Middle frontal gyrus (tissue), 1 donor: ENCODE results near the gene PARD3B.

Source experiments
- DNase-seq: peaks from one replicate; pipeline ENCODE4 v3.0.0-alpha.2; 2015; ENCODE audit warnings: low spot score; ENCODE audit errors: extremely low spot score

PARD3B gene

GRCh38 chr2:205311201-205311600 is 765.9 kb downstream of the PARD3B start:
- no peak for DNase-seq

GRCh38 chr2:205321231-205321630 is 776.0 kb downstream of the PARD3B start:
- DNase-seq = no peak

- DNase-seq = no peak
Measured at GRCh38 chr2:205323929-205324328, 778.7 kb downstream of the PARD3B start.

- DNase-seq = no peak
Measured at GRCh38 chr2:205324355-205324754, 779.1 kb downstream of the PARD3B start.

- DNase-seq = no peak
Measured at GRCh38 chr2:205333351-205333750, 788.1 kb downstream of the PARD3B start.

- DNase-seq = no peak
Measured at GRCh38 chr2:205337274-205337673, 792.0 kb downstream of the PARD3B start.

GRCh38 chr2:205338156-205338555 is 792.9 kb downstream of the PARD3B start:
- no peak for DNase-seq

- no peak for DNase-seq
Measured at GRCh38 chr2:205343103-205343502, 797.8 kb downstream of the PARD3B start.

GRCh38 chr2:205346649-205347048 is 801.4 kb downstream of the PARD3B start:
- DNase-seq = no peak

- no peak for DNase-seq
Measured at GRCh38 chr2:205347899-205348298, 802.6 kb downstream of the PARD3B start.

- no peak for DNase-seq
Measured at GRCh38 chr2:205352094-205352493, 806.8 kb downstream of the PARD3B start.

GRCh38 chr2:205352593-205352992 is 807.3 kb downstream of the PARD3B start:
- DNase-seq = no peak

- no peak for DNase-seq
Measured at GRCh38 chr2:205357732-205358131, 812.5 kb downstream of the PARD3B start.

- no peak for DNase-seq
Measured at GRCh38 chr2:205358351-205358815, 813.1 kb downstream of the PARD3B start.

GRCh38 chr2:205361272-205361671 is 816.0 kb downstream of the PARD3B start:
- no peak for DNase-seq

- no peak for DNase-seq
Measured at GRCh38 chr2:205361970-205362369, 816.7 kb downstream of the PARD3B start.

- no peak for DNase-seq
Measured at GRCh38 chr2:205364261-205364660, 819.0 kb downstream of the PARD3B start.

GRCh38 chr2:205366336-205367060 is 821.2 kb downstream of the PARD3B start:
- no peak for DNase-seq

- no peak for DNase-seq
Measured at GRCh38 chr2:205367331-205367935, 822.2 kb downstream of the PARD3B start.

GRCh38 chr2:205369813-205370212 is 824.5 kb downstream of the PARD3B start:
- no peak for DNase-seq

GRCh38 chr2:205370726-205371125 is 825.5 kb downstream of the PARD3B start:
- no peak for DNase-seq

- no peak for DNase-seq
Measured at GRCh38 chr2:205372141-205372540, 826.9 kb downstream of the PARD3B start.
